ENCODE data around the gene C22orf15. TPM values are rescaled to one million over a fixed set of nuclear protein-coding genes. Genes with fewer than 3 reads are reported as not detected.

The C22orf15 gene
- total RNA-seq, 1 donor from 2014 or later: not detected

DNA sequence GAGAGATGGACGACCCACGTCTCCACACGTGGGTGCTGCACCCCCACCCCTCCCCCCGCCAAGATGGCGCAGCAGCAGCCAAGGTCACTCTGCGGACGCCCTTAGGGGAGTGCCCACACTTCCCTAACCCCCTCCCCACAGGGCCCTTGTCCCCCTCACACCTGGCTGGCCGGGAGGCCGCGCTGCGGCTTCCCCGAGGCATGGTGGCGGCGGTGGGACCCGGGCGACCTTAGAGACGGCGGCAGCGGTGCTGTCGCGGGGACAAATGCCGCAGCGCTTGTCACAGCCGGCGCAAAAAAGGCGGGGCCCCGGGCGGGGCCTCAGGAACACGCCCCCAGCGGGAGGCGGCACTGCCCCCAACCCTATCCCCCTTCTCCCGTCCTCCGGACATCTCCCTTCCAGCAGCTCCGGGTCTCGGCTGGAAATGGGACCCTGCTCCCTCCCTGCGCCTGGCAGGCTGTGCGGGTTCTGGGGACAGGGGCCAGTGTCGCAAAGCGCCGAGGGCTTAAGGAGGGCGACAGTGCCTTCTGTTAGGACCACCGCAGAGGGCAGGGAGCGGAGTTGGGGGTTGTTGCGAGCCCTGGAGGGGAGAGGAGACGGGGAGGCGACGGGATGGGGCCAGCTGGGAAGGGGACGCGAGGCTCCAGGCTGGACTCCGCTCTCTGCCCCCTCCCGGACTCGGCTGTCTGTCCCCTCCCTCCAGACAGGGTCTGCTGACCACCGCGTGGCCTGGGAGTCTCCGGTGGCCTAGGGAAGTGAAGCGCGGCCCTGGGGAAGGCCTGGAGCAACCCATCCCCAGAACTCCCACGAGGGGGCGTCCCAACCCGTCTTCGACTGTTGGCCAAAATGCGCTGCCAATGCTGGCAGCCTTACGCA is 5.1 kb downstream of the C22orf15 start, which contains the start of gene CHCHD10:
Gene CHCHD10, minus strand, starts transcription at position 300 of the 876 bp plus-strand sequence. Its CDS starts 98 bp downstream, at position 202.
- Histone ChIP-seq H3K9me3 (no peaks in the 10 kb centered on the region), H3K36me3 (no peaks in the 10 kb centered on the region), H3K27ac (peak within 1 kb of the TSS; percentile 68), H3K4me3 (peak within 1 kb of the TSS; percentile 55 to 84), H3K4me1 (peaks cover 62% of the 10 kb centered on the region), H3K27me3 (no peaks in the 10 kb centered on the region)
- DNase-seq (ENCODE audit: extremely low spot score in 2 of 2): no peak
- peak; percentile 20 to 85 for TF ChIP-seq POLR2AphosphoS5 (IDR thresholded peaks at IDR 0.05; ENCODE audit: insufficient read depth in 1 of 2, low read depth in 1 of 2)
- peak in 1 of 2 donors; percentile 56 for TF ChIP-seq POLR2A (IDR thresholded peaks at IDR 0.05)
- TF ChIP-seq, protein P1, sequence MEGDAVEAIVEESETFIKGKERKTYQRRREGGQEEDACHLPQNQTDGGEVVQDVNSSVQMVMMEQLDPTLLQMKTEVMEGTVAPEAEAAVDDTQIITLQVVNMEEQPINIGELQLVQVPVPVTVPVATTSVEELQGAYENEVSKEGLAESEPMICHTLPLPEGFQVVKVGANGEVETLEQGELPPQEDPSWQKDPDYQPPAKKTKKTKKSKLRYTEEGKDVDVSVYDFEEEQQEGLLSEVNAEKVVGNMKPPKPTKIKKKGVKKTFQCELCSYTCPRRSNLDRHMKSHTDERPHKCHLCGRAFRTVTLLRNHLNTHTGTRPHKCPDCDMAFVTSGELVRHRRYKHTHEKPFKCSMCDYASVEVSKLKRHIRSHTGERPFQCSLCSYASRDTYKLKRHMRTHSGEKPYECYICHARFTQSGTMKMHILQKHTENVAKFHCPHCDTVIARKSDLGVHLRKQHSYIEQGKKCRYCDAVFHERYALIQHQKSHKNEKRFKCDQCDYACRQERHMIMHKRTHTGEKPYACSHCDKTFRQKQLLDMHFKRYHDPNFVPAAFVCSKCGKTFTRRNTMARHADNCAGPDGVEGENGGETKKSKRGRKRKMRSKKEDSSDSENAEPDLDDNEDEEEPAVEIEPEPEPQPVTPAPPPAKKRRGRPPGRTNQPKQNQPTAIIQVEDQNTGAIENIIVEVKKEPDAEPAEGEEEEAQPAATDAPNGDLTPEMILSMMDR (IDR thresholded peaks at IDR 0.05): peak; percentile 48 to 78 (median 71)
- intact Hi-C loops (cut with DNase I): loop anchor here (5.0 kb wide), 1 partner anchor 79 kb away; no protein-coding TSS in a partner anchor

DNA sequence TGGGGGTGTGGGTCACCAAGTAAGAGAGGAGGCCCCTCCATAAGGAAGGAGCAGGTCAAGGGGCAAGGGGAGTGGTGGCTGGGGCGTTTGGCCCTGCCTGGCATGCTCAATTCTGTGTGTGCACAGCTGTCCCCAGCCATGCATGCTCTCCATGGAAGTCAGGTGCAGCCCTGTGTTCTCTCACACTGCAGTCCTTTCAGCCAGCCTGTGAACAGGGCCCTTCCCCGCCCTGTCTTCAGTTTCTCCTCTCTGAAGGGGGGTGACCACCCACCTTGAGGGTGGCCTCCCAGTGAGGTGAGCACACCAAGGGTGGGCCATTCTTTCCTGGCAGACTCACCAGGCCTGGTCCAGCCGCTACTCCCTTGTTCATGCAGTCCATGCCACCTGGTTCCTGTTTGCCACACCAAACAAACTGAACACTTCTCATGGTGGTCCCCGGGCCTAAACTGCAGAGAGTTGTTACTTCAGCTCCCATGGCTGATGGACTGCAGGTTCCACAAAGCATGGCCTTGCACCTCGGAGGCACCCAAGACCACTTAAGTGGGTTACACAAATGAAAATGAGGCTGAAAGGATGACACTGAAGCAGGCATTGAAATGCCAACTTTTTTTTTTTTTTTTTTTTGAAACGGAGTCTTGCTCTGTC is 6.7 kb downstream of the C22orf15 start:
- Histone ChIP-seq H3K9me3 (no peaks in the 10 kb centered on the region), H3K36me3 (no peaks in the 10 kb centered on the region), H3K27me3 (no peaks in the 10 kb centered on the region), H3K4me3 (no peak overlapping the region), H3K27ac (no peak overlapping the region), H3K4me1 (peaks cover 62% of the 10 kb centered on the region)
- intact Hi-C loops (cut with DNase I): loop anchor here (5.0 kb wide), 1 partner anchor 78 kb away; no protein-coding TSS in a partner anchor
- no peak for DNase-seq (ENCODE audit: extremely low spot score in 2 of 2)
- TF ChIP-seq POLR2A (IDR thresholded peaks at IDR 0.05): no peak
- no peak for TF ChIP-seq POLR2AphosphoS5 (IDR thresholded peaks at IDR 0.05; ENCODE audit: insufficient read depth in 1 of 2, low read depth in 1 of 2)
- TF ChIP-seq, protein P1 (IDR thresholded peaks at IDR 0.05): no peak

DNA sequence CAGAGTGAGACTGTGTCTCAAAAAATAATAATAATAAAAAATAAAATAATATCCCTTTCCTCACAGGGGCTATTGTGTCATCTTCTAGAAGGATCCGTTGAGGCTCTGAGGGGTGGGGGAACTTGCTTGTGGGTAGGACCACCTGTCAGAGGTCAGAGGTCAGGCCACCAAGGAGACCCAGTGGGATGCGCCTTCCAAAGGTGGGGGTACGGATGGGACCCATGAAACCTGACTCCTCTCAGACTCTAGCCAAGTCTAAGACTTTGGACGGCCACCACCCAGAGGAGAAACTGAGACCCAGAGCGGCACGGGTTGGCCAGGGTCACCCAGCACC is 9.5 kb downstream of the C22orf15 start:
- no peak for DNase-seq (ENCODE audit: extremely low spot score in 2 of 2)
- Histone ChIP-seq H3K4me3 (peak overlapping the region; percentile 45 to 57), H3K4me1 (peaks cover 57% of the 10 kb centered on the region), H3K27me3 (no peaks in the 10 kb centered on the region), H3K9me3 (no peaks in the 10 kb centered on the region), H3K27ac (peak overlapping the region; percentile 40), H3K36me3 (no peaks in the 10 kb centered on the region)
- intact Hi-C loops (cut with DNase I): loop anchor here (5.0 kb wide), 1 partner anchor 65 kb away; the partner anchor contains the start of gene DERL3
- TF ChIP-seq, protein P1 (IDR thresholded peaks at IDR 0.05): no peak
- TF ChIP-seq POLR2A (IDR thresholded peaks at IDR 0.05) (no peak), POLR2AphosphoS5 (IDR thresholded peaks at IDR 0.05; ENCODE audit: insufficient read depth in 1 of 2, low read depth in 1 of 2) (no peak)

DNA sequence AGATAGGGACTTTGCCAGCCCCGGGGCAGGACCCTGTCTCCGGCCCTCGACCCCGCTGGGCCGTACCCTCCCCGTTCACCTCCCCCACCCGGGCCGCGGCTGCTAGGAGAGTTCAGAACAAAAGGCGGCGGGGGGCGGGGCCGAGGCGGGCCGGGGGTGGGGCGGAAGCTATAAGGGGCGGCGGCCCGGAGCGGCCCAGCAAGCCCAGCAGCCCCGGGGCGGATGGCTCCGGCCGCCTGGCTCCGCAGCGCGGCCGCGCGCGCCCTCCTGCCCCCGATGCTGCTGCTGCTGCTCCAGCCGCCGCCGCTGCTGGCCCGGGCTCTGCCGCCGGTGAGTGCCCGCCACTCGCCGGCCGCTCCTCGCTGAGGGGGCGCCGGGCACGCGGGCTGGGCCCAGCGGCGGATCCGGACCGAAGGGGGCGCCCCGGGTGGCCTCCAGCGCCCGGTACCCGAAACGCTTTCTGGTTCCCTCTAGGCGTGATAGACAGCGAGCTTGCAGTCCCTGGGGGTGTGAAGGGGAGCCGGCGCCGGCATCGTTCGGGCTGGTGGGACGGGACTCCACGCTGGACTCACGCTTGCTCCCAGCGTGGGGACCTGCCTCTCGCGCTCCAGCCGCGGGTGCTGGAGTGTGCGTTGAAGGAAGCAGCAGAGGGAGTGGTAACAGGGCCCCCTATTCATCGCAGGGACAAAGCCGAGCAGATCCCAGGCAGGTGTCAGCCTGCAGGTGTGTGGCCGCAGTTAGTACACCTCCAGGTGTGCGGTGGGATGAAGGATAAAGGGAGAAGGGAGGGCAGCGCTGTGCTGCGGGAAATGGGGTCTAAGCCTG is 10.1 kb downstream of the C22orf15 start, which contains the start of gene MMP11:
Gene MMP11, plus strand, starts transcription at position 201 of the 825 bp plus-strand sequence. Its CDS starts 22 bp downstream, at position 223.
- Histone ChIP-seq H3K4me1 (peaks cover 55% of the 10 kb centered on the region), H3K27ac (peak within 1 kb of the TSS; percentile 40), H3K36me3 (no peaks in the 10 kb centered on the region), H3K27me3 (no peaks in the 10 kb centered on the region), H3K4me3 (peak within 1 kb of the TSS; percentile 45 to 57), H3K9me3 (no peaks in the 10 kb centered on the region)
- DNase-seq (ENCODE audit: extremely low spot score in 2 of 2): no peak
- intact Hi-C loops (cut with DNase I): loop anchor here (5.0 kb wide), 1 partner anchor 64 kb away; the partner anchor contains the start of gene DERL3
- no peak for TF ChIP-seq POLR2AphosphoS5 (IDR thresholded peaks at IDR 0.05; ENCODE audit: insufficient read depth in 1 of 2, low read depth in 1 of 2)
- TF ChIP-seq POLR2A (IDR thresholded peaks at IDR 0.05): peak in 1 of 2 donors; percentile 9

Data from vagina (tissue), 2 donors.